ENCODE measurements around the gene CDC42BPA.
"Not testable (repeated sequence)": the region's sequence is repeated elsewhere in the genome, so short reads cannot be mapped to it uniquely, and the experiment has no call there.

Gene CDC42BPA

DNA sequence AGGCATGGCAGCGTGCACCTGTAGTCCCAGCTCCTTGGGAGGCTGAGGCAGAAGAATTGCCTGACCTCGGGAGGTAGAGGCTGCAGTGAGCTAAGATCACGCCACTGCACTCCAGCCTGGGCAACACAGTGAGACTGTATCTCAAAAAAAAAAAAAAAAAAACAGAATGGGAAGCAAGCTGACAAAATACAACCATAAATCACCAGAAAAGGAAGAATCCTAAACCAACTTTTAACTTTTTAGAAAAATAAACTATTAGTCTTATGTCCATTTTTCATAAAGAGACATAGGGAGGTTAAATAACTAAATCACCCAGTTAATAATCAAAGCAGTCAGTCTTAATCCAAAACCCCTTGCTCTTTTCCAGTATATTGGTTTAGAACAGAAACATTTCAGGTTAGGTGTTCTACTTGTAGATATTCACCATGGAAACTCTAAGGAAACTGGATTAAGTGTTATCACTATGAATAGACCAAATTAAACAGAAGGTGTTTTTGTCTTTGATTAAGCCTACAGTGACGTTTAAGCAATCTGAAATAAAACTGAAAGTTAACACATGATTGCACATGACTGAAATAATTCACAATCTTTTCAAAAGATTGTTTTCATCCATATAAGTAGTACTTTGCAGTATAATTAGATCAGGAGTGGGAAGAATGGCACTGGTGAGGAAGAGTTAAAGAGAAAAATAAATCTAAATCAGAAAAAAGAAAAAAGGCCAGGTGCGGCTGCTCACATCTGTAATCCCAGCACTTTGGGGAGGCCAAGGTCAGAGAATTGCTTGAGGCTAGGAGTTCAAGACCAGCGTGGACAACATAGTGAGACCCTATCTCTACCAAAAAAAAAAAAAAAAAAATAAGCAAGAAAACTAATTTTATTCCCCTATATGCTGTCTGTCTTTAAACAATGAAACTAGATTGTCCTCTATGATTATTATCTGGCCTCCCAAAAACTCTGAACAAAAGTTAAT, 9.6 kb downstream of the CDC42BPA start:
- DNase-seq = no peak

DNA sequence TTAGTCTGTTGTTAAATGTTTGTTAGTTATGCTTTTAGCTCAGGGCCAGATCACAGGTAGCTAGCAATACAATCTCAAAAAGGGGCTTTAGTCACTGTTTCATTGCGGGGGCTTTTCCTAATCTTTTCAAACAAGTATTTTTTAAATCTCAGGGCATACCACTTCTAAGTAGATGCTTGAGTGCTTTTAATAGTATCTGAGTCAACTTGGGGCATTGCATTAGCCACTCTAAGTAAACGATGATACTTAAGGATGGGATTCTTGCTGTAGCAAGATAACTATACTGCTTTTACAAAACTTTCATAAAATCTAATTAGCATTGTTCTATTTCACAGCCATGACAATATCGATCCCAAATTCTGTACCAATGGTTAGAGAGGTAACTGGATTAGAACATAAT, 11.6 kb downstream of the CDC42BPA start:
- DNase-seq = no peak

DNA sequence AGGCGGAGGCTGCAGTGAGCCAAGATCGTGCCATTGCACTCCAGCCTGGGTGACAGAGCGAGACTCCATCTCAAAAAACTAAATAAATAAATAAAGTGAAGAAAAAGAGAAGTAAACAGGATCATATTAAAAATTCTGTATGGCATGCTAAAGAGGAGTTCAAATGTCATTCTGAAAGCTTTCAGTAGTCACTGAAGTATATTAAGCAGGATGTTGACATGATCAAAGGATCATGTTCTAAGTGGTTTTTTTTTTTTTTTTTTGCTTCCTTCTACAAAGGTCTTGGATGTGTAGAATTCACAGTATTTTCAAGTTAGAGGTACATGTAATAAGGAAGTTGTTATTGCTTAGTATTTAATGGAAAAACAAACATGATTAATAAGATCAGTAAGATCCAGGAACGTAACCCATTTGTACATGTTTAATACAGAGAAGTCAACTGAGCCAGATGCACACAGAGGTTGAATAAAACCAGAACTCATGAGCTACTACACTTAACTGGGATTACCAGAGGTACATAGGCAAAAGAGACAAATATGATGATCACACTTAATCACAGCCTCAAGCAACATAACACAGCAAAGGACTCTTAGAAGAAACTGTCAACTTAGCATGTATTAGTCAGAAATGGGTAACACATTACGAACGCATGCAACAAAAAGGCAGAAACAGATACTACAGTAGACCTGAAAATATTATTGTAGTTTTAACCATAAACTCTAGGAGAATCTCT, 12.2 kb downstream of the CDC42BPA start:
- DNase-seq = no peak

DNA sequence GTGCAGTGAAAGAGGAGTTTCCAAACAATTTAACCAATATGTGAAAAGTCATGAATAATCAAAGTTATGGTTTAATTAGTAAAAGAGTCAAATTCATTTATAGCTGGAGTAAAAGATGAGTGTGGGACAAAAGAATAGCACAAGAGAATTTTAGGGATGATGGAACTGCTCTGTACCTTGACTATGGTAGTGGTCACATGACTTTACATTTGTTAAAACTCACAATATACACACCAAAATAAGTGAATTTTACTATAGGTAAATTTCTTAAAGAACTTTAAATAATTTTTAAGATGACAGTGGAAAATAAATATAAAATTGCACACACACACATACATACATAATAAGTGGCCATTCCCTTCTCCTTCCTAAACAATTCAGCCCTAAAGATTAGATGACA, 13.6 kb downstream of the CDC42BPA start:
- no peak for DNase-seq

DNA sequence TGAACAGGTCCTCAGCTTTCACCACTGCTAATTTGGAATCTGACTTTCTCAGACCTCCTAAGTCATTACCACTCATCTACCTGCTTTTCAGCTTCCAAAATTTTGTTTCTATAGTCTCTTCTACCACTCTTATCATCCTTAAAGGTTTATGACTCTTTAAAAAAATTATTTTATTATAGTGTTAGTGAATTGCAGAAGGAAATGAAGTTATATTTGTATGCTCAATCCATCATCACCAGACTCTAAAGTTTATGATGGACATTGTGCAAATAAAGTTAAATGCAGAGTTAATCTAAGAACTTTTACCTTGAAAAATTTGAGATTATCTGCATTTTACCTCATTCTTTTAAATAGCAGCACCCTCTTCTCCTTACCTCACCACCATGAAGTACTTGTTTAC, 14.6 kb downstream of the CDC42BPA start:
- no peak for DNase-seq

DNA sequence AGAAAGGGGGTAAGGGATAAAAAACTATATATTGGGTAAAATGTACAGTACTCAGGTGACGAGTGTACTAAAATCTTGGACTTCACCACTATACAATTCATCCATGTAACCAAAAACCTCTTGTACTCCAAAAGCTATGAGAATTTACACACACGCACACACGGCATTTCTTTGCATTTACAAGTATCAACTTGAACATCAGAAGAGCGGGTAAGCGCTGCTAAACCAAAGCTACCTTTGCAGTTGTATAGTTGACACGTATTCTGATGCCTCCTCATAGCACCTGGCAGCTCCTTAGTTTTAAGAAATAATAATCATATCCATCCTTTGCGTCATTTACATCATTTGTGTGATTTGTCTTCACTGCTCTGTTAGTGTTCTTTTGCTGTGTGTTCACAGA, 17.6 kb downstream of the CDC42BPA start:
- DNase-seq = no peak

DNA sequence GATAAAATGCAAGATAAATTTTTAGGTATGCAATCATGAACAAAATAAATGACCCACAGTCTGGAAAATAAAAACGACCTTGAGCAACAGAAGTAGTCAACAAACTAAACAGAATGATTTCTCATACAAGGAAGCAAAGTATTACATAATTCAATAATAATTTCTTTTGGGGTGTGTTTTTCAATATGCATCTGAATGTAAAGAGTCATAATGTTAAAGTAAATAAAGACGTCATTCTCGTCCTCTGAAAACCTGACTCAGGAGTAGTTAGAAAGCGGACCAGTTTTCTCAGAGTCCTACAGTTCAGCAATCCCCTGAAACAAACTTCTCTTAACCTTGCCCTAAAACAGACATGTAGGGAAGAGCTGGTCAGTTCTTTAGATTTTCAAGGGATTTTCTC, 18.6 kb downstream of the CDC42BPA start:
- DNase-seq = peak; percentile 45

DNA sequence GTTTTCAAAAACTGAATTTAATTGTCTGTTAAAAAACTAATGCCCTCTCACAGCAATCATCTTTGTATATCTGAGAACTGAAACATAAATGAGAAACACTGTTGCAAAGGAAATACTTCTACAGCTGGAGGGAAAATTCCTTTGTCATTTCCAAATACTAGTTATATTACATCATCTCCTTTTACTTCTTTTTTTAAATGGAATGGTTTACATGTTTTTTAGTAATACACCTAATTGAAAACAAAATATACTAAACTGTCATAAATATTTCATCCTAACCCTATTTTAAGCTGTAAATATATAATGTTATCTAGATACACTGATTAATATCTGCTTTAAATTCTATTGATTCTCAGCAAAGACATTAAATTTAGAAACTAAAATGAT, 19.1 kb downstream of the CDC42BPA start:
- DNase-seq = peak; percentile 66

DNA sequence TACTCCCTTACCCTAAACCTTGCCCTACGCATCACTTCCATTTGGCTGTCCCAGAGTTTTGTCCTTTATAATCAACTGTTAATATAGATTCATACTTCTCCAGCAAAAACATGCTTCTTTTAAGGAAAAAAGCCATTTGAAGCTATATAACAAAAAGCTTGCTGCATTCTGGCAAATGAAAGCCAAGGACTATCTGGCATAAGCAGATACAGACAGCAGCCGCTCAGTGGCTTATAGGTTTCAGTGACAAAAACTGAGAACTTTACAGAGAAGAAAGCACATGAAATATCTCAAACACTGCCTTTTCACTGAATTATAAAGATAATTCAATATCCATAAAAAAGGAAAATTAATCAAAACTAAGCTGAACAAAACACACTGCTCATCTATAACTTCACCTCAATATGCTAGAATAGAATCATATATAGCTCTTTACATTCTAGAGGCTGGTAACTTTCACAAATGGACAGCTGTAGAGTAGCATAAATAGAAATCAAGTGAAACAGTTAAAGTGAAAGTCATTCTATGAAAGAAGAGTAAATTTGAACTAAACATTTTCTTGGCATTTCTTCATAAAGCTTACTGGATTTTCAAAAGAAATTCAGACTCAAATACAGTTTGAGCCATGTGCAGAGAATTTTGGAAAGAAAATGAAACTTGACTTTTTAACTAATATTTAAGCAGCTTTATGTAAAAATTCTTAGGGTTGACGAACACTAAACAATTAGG, 19.6 kb downstream of the CDC42BPA start:
- no peak for DNase-seq

DNA sequence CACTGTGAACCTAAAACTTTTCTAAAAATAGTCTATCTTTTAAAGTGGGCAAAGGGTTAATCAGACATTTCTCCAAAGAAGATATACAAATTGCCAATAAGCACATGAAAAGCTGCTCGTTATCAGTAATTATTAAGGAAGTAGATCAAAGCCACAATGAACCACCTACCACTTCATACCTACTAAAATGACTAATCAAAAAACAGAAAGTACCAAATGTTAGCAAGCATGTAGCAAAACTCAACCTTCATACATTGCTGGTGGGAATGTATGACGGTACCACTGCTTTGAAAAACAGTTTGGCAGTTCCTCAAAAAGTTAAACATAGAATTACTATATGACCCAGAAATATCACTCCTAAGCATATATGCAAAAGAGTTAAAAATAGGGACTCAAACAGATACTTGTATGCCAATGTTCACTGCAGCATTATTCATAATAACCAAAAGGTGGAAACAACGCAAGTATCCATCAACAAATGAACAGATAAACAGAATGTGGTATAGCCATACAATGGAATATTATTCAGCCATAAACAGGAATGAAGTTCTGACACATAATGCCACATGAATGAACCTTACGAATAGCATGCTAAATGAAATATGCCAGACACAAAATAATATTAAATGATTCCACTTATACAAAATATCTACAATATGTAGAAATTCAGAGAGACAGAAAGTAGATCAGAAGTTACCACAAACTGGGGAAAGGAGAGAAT, 21.1 kb downstream of the CDC42BPA start:
- no peak for DNase-seq

DNA sequence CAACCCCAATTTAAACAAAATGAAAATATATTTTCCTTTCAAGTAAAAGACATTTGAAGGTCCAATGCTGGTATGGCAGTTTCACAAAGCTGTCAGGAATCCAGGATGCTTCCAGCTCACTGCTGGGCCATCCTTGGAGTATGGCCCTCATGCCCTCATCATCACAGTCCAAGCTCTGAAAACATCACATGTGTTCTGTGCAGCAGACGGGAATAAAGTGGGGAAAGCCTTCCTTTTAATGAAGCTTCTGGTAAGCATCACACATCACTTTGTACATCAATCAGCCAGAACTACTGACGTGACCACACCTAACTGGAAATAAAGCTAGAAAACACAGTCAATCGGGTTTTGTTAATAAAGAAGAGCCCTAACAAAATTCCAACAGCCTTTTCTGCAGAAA, 22.7 kb downstream of the CDC42BPA start:
- no peak for DNase-seq

DNA sequence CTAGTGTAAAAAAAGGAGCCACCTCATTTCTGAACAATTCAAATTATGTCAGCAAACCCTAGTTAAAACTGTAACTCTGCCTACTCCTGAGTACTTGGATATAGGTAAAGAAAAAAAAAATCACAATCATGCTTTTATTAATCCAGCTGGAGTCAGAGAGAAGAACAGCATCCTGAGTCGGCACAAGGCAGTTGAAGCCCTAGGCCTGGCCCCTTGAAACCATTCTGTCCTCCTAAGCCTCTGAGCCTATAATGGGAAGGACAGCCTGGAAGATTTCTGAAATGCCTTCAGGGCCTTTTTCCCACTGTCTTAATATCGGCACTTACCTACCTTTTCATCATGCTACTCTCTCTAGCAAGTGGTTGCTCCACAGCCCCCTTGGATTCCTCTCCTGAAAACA, 32.5 kb downstream of the CDC42BPA start:
- no peak for DNase-seq

DNA sequence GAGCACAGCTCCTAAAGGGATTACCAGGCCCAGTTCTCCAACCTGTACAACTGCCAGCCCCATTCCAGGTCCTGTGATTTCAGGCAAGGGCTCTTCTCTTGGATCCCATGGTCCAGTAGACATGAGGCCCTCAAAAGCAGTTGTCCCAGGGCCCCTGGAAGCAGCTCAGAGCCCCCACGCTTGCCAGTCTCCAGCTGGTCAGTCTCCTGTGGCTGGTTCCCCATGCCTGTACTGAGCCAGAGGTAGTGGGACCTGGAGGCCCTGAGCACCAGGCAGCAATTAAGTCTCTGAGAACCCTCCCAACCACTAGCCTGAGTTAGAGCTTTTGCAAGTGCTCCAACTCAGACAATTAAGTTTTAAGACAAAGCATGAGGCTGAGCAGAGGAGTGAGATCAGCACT, 36.9 kb downstream of the CDC42BPA start:
- DNase-seq = no peak

DNA sequence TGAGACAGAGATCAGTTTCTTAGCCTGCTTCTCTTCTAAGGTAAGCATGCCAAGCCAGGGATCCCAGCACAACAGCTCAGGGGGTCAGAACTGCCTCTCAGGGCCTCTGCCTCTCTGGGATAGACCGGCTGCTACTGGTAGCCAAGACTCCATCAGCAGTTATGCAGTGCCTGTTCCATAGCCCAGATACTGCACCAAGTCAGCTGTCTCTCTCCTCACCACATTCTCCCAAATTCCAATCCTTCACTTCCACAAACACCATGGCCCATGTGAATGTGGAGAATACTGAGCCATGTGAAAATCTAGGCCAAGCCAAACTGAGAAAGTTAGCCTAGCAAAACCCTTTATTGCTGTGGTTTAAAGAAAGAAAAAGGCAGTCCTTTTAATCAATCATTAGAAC, 37.5 kb downstream of the CDC42BPA start:
- no peak for DNase-seq

DNA sequence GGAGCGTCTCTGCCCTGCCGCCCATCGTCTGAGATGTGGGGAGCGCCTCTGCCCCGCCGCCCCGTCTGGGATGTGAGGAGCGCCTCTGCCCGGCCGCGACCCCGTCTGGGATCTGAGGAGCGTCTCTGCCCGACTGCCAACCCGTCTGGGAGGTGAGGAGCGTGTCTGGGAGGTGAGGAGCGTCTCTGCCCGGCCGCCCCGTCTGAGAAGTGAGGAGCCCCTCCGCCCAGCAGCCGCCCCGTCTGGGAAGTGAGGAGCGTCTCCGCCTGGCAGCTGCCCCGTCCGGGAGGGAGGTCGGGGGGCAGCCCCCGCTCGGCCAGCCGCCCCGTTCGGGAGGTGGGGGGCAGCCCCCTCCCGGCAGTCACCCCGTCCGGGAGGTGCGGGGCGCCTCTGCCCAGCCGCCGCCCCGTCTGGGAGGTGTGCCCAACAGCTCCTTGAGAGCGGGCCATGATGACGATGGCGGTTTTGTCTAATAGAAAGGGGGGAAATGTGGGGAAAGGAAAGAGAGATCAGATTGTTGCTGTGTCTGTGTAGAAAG, 42.1 kb downstream of the CDC42BPA start:
- DNase-seq = not testable (repeated sequence)

DNA sequence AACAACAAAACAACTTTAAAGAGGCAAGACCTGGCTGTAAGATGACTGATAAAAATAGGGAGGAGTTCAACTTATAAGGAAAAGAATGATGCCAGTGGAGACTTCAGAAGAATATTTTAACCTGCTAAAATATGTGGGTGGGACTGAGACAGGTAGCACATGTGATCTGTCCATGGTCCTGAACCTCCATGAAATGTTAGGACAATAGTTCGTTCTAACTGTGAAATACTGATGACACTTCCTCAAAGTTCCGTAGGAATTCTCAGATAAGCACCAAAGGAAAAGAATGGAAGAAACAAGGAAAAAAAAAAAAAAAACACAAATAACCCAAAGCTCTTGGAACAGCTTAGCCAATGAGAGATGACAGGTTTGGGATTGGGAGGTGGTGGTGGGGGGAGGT, 44.7 kb downstream of the CDC42BPA start:
- DNase-seq = peak; percentile 30

DNA sequence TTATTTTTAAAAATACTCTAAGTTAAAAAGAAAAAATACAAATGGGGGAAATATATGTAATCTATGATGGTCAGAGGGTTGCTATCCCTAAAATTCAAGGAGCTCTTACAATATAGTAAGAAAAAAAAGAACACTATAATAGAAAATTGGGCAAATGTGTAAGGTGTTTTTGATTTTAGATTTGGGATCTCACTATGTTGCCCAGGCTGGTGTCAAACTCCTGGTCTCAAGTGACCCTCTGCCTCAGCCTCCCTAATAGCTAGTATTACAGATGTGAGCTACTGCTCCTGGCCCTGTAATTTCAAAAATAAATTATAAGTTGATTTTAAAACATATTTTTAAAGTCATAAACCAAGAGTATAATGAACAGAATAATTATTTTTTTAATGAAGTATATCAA, 45.9 kb downstream of the CDC42BPA start:
- no peak for DNase-seq

DNA sequence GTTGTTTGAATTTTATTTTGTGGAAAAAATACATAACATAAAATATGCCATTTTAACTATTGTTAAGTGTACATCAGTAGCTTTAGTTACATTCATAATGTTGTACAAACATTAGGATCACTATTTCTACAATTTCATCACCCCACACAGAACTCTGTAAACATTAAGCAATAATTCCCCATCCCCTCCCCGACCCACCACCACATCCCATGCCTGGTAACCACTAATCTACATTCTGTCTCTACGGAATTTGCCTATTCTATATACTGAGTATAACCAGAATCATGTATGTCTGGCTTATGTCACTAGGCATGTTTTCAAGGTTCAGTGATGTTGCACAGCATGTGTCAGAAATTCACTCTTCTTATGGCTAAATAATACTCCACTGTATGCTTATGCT, 47.7 kb downstream of the CDC42BPA start:
- no peak for DNase-seq

DNA sequence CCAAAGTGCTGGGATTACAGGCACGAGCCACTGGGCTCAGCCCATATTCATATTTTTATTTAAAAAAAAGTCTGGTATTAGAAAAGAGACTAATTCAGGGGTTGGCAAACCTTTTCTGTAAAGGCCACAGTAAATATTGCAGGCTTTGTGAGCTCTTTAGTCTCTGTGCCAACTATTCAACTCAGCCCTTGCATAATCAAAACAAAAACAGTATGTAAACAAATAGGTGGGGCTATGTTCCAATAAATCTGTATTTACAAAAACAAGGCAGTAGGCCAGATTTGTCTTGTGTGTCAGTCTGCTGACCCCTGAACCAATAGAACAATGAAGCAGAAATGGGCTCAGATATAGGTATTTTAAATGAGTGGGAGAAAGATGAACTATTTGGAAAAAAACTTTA, 49.3 kb downstream of the CDC42BPA start:
- no peak for DNase-seq

DNA sequence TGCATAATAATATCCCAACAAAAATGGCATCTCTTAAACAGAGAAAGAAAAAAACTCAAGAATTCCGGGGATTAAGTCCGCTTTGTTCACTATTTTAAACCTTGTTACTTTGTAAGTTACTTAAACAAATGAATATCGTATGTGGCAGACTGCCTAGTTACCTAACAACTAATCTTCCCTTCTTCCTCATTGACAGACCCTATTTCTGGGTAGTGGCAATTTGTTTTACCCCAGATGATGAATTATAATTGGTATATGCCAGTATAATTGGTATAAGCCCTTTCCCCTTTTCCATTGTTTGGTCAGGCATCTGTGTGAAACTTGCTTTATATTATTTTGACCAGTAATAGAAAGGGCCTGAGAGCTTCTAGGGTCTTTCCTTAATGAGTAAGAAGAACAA, 52.4 kb downstream of the CDC42BPA start:
- DNase-seq = no peak

DNA sequence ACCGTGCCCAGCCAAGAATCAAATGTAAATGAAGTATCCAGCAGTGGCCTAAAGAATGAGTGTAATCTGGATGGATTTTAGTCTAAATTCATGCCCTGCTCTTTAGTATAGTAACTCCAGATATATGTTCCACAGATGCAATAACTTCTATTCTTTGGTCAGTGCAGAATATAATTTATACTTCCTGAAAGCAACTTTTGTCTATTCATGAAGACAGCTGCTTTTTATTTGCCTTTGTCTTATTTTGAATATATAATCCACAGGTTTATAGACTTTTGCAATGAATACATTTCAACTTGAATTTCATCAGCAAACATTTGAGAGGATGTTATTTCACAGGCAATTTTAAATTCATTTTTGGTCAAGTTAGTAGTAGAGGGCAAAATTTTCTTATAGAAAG, 54.4 kb downstream of the CDC42BPA start:
- DNase-seq = no peak

DNA sequence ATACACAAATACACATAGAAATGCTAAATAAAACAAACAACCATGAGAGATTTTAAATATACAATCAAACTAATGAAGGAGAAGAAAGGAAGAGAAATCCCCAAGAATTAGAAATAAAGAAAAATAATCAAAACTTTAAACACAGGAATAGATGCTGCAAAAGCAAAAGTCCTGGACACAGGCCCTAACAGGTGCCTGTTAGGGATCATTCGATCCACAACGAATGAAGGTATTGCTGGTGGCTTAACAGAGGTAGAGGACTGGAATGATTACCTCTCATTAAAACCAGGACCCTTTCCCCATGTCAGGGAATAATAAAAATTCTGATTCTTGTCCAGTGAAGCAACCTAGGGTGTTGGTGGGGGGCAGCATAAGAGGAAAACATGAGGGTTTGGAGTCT, 56.8 kb downstream of the CDC42BPA start:
- DNase-seq = no peak

Data from fibroblast of skin of back (primary cell).